Endothelial cell (in vitro differentiated cells): ENCODE measurements around the gene SSC5D. TPM values are rescaled to one million over a fixed set of nuclear protein-coding genes. Genes with fewer than 3 reads are reported as not detected.

ENCODE experiments used
- DNase-seq: peaks from one replicate; pipeline ENCODE4 v3.0.0; 2021; ENCODE audit warnings: low spot score
- H3K27ac Mint-ChIP-seq: one replicate; pipeline ENCODE4 v1.8.0; 2021; ENCODE audit warnings: mixed read lengths, inconsistent platforms; ENCODE audit not compliant: unreplicated experiment
- H3K27me3 Mint-ChIP-seq: one replicate; pipeline ENCODE4 v1.8.0; 2021; ENCODE audit warnings: mild to moderate bottlenecking, moderate library complexity, mixed read lengths, inconsistent platforms; ENCODE audit not compliant: unreplicated experiment
- H3K36me3 Mint-ChIP-seq: one replicate; pipeline ENCODE4 v1.8.0; 2021; ENCODE audit warnings: mild to moderate bottlenecking, low read depth, mixed read lengths, inconsistent platforms; ENCODE audit not compliant: unreplicated experiment
- H3K4me1 Mint-ChIP-seq: one replicate; pipeline ENCODE4 v1.8.0; 2021; ENCODE audit warnings: mild to moderate bottlenecking, mixed read lengths, inconsistent platforms; ENCODE audit not compliant: unreplicated experiment
- H3K4me3 Mint-ChIP-seq: one replicate; pipeline ENCODE4 v1.8.0; 2021; ENCODE audit warnings: mild to moderate bottlenecking, mixed read lengths, inconsistent platforms; ENCODE audit not compliant: unreplicated experiment
- H3K9me3 Mint-ChIP-seq: one replicate; pipeline ENCODE4 v1.8.0; 2021; ENCODE audit warnings: mixed read lengths, inconsistent platforms; ENCODE audit not compliant: unreplicated experiment
- total RNA-seq: library from RNA; stranded (reverse); fragmentation: NEBNext Ultra II Directional; extraction: Animal tissue kit (Norgen Biotek cat#: 25700); gene quantifications from one replicate; pipeline ENCODE4 v1.2.1, GENCODE V29; 2021; ENCODE audit not compliant: unreplicated experiment
- TF ChIP-seq, protein P1 (sequence below): fragments of 200-600 bp; sonication (generic); IDR thresholded peaks from one replicate; pipeline ENCODE4 v1.5.0; 2021; ENCODE audit warnings: antibody characterized with exemption; ENCODE audit not compliant: unreplicated experiment

SSC5D gene
- total RNA-seq, 1 donor from 2014 or later: 0.95 TPM

DNA sequence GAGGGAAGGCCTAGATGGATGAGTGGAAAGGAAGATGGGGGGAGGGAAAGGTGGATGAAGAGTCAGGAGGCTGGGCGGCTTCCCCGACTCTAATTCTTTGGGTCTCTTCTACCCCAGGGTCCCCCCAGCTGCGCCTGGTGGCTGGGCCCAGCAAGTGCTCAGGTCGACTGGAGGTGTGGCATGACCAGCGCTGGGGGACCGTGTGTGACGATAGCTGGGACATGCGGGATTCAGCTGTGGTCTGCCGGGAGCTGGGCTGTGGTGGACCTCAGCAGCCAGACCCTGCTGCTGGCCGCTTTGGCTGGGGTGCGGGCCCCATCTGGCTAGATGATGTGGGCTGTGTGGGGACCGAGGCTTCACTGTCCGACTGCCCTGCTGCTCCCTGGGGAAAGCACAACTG lies 9.5 kb downstream of the SSC5D start:
- Mint-ChIP-seq H3K27me3 (peaks cover 4% of the 10 kb centered on the region), H3K9me3 (no peaks in the 10 kb centered on the region), H3K4me1 (no peaks in the 10 kb centered on the region), H3K36me3 (peaks cover 11% of the 10 kb centered on the region), H3K27ac (no peak overlapping the region), H3K4me3 (no peak overlapping the region)
- TF ChIP-seq, protein P1, sequence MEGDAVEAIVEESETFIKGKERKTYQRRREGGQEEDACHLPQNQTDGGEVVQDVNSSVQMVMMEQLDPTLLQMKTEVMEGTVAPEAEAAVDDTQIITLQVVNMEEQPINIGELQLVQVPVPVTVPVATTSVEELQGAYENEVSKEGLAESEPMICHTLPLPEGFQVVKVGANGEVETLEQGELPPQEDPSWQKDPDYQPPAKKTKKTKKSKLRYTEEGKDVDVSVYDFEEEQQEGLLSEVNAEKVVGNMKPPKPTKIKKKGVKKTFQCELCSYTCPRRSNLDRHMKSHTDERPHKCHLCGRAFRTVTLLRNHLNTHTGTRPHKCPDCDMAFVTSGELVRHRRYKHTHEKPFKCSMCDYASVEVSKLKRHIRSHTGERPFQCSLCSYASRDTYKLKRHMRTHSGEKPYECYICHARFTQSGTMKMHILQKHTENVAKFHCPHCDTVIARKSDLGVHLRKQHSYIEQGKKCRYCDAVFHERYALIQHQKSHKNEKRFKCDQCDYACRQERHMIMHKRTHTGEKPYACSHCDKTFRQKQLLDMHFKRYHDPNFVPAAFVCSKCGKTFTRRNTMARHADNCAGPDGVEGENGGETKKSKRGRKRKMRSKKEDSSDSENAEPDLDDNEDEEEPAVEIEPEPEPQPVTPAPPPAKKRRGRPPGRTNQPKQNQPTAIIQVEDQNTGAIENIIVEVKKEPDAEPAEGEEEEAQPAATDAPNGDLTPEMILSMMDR: no peak
- DNase-seq: no peak

GRCh38 chr19:55498246-55498840 lies 10.1 kb downstream of the SSC5D start:
- no peak overlapping the region for H3K4me3 Mint-ChIP-seq
- H3K4me1 Mint-ChIP-seq: no peaks in the 10 kb centered on the region
- peaks cover 4% of the 10 kb centered on the region for H3K27me3 Mint-ChIP-seq

GRCh38 chr19:55500368-55500952 lies 12.2 kb downstream of the SSC5D start:
- Mint-ChIP-seq H3K9me3 (no peaks in the 10 kb centered on the region), H3K27me3 (peaks cover 4% of the 10 kb centered on the region), H3K4me3 (no peak overlapping the region), H3K27ac (no peak overlapping the region), H3K36me3 (peaks cover 11% of the 10 kb centered on the region), H3K4me1 (no peaks in the 10 kb centered on the region)
- TF ChIP-seq, protein P1: no peak
- no peak for DNase-seq

More at GRCh38 chr19:55498246-55498840, 10.1 kb downstream of the SSC5D start:
- no peak for DNase-seq
- Mint-ChIP-seq H3K36me3 (peaks cover 11% of the 10 kb centered on the region), H3K27ac (no peak overlapping the region), H3K9me3 (no peaks in the 10 kb centered on the region)
- TF ChIP-seq, protein P1: no peak

GRCh38 chr19:55502197-55502952 lies 14.1 kb downstream of the SSC5D start:
- Mint-ChIP-seq H3K4me1 (no peaks in the 10 kb centered on the region), H3K4me3 (no peak overlapping the region), H3K9me3 (no peaks in the 10 kb centered on the region), H3K27ac (no peak overlapping the region), H3K36me3 (peaks cover 11% of the 10 kb centered on the region), H3K27me3 (peaks cover 4% of the 10 kb centered on the region)
- TF ChIP-seq, protein P1: no peak
- DNase-seq: no peak

DNA sequence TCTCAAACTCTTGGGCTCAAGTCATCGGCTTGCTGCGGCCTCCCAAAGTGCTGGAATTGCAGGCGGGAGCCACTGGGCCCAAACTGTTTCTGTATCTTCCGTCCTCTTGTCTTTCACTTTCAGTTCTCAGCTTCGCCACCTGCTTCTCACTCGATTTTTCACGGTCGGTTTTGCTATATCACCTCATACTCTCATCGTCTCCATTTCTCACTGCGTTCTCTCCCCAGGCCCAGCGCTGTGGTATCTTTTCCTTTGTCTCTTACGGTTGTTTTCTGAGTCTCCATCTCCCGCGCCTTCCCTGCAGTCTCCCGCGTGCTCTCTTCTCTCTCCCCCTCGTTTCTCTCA lies 14.9 kb downstream of the SSC5D start:
- Mint-ChIP-seq H3K27me3 (peaks cover 4% of the 10 kb centered on the region), H3K9me3 (no peaks in the 10 kb centered on the region), H3K4me1 (no peaks in the 10 kb centered on the region), H3K4me3 (peak overlapping the region; percentile 24), H3K27ac (no peak overlapping the region), H3K36me3 (peaks cover 11% of the 10 kb centered on the region)
- no peak for DNase-seq
- TF ChIP-seq, protein P1: no peak
